ENCODE measurements around the gene ADPRM. TPM values are rescaled to one million over a fixed set of nuclear protein-coding genes. Genes with fewer than 3 reads are reported as not detected.

ADPRM gene
- total and polyA plus RNA-seq, 2 donors from 2014 or later: 9.2 to 9.6 TPM

GRCh38 chr17:10751563-10751962, 54.2 kb downstream of the ADPRM start:
- no peak for DNase-seq
- intact Hi-C loops (cut with DNase I): no loop called here
- Histone ChIP-seq H3K36me3 (ENCODE audit: control insufficient read depth in 2 of 3, insufficient read depth in 3 of 3, low read length in 3 of 3) (no peaks in the 10 kb centered on the region), H3K4me1 (ENCODE audit: control insufficient read depth in 2 of 3, insufficient read depth in 2 of 3, low read depth in 1 of 3, low read length in 3 of 3) (no peaks in the 10 kb centered on the region), H3K9me3 (ENCODE audit: control insufficient read depth in 2 of 3, insufficient read depth in 1 of 3, low read length in 3 of 3) (no peaks in the 10 kb centered on the region), H3K27me3 (ENCODE audit: control insufficient read depth, insufficient read depth, low read length) (no peaks in the 10 kb centered on the region), H3K9ac (ENCODE audit: low read length in 3 of 3) (no peak overlapping the region), H3K4me3 (ENCODE audit: low read length in 3 of 3) (no peak overlapping the region), H3K27ac (ENCODE audit: low read depth in 2 of 2, low read length in 2 of 2) (no peak overlapping the region)
- TF ChIP-seq CTCF (IDR thresholded peaks at IDR 0.05; ENCODE audit: borderline replicate concordance, extremely low read depth, insufficient read depth): no peak
- no peak for FAIRE-seq

GRCh38 chr17:10752696-10753095, 55.3 kb downstream of the ADPRM start:
- Histone ChIP-seq H3K4me1 (ENCODE audit: control insufficient read depth in 2 of 3, insufficient read depth in 2 of 3, low read depth in 1 of 3, low read length in 3 of 3) (no peaks in the 10 kb centered on the region), H3K9me3 (ENCODE audit: control insufficient read depth in 2 of 3, insufficient read depth in 1 of 3, low read length in 3 of 3) (no peaks in the 10 kb centered on the region), H3K4me3 (ENCODE audit: low read length in 3 of 3) (no peak overlapping the region), H3K27ac (ENCODE audit: low read depth in 2 of 2, low read length in 2 of 2) (no peak overlapping the region), H3K36me3 (ENCODE audit: control insufficient read depth in 2 of 3, insufficient read depth in 3 of 3, low read length in 3 of 3) (no peaks in the 10 kb centered on the region), H3K27me3 (ENCODE audit: control insufficient read depth, insufficient read depth, low read length) (no peaks in the 10 kb centered on the region), H3K9ac (ENCODE audit: low read length in 3 of 3) (no peak overlapping the region)
- TF ChIP-seq CTCF (IDR thresholded peaks at IDR 0.05; ENCODE audit: borderline replicate concordance, extremely low read depth, insufficient read depth): no peak
- no peak for DNase-seq
- intact Hi-C loops (cut with DNase I): no loop called here
- no peak for FAIRE-seq

- peak in 1 of 5 donors; percentile 25 for DNase-seq
- intact Hi-C loops (cut with DNase I): no loop called here
- Histone ChIP-seq H3K4me3 (ENCODE audit: low read length in 3 of 3) (no peak overlapping the region), H3K9me3 (ENCODE audit: control insufficient read depth in 2 of 3, insufficient read depth in 1 of 3, low read length in 3 of 3) (no peaks in the 10 kb centered on the region), H3K27ac (ENCODE audit: low read depth in 2 of 2, low read length in 2 of 2) (no peak overlapping the region), H3K36me3 (ENCODE audit: control insufficient read depth in 2 of 3, insufficient read depth in 3 of 3, low read length in 3 of 3) (no peaks in the 10 kb centered on the region), H3K9ac (ENCODE audit: low read length in 3 of 3) (no peak overlapping the region), H3K27me3 (ENCODE audit: control insufficient read depth, insufficient read depth, low read length) (no peaks in the 10 kb centered on the region), H3K4me1 (ENCODE audit: control insufficient read depth in 2 of 3, insufficient read depth in 2 of 3, low read depth in 1 of 3, low read length in 3 of 3) (no peaks in the 10 kb centered on the region)
- FAIRE-seq: no peak
- TF ChIP-seq CTCF (IDR thresholded peaks at IDR 0.05; ENCODE audit: borderline replicate concordance, extremely low read depth, insufficient read depth): no peak
Observed at GRCh38 chr17:10754109-10754508, 56.7 kb downstream of the ADPRM start.
